ENCODE data around the gene VCX.
"Not testable (repeated sequence)": the region's sequence is repeated elsewhere in the genome, so short reads cannot be mapped to it uniquely, and the experiment has no call there.

Gene VCX

DNA sequence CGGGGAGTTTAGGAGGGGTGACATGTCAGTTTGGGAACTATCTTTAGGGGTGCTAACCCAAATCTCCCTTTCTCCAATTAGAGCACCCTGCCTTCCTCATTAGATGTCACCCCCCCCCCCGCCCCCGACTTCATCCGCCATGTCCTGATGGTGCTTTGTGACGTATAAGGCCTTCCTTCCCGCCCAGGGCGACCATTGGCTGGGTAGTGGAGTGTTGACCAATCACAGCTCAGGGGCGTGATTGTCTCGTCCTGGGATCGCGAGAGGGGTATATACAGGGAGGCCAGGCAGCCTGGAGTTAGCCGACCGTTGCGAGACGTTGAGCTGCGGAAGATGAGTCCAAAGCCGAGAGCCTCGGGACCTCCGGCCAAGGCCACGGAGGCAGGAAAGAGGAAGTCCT is at the start of gene VCX:
TSS of gene VCX (plus strand) at position 301 of the 400 bp plus-strand sequence. CDS start at position 334, 33 bp downstream.
- not testable (repeated sequence) for DNase-seq (ENCODE audit: low read depth in 2 of 3, low spot score in 2 of 3)

GRCh38 chrX:7798327-7798726 is 44.6 kb upstream of the VCX start:
- DNase-seq (ENCODE audit: low read depth in 2 of 3, low spot score in 2 of 3), result no peak

- no peak for DNase-seq (ENCODE audit: low read depth in 2 of 3, low spot score in 2 of 3)
Observed at GRCh38 chrX:7801711-7802110, 41.3 kb upstream of the VCX start.

DNA sequence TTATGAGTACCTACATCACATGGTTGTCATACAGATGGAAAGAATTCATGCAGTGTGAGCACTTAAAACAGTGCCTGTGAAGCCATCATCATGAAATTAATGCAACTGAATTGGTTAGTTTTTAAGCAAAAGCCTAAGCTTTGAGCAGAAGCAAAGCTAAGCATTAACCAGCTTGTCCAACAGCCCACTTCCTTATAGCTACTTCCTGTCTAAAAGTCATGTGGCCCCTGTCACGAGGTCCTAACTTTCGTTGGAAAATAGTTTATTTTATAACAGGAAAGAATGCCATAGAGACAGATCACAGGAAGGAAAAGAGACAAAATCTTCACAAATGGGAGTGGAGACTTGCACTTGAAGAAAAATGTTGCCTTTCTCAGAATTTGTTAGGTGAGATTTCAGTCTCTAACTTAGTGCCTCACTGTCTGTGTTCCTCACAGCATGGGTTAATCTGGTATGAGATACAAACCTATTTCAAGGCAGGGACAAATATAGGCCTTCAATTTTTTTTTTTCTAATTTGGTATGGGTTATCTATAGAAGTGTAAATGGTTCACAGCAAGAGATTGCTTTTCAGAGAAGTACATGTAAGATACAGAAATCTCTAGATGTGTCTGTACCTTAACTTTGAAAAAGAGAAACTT is 27.7 kb upstream of the VCX start:
- no peak for DNase-seq (ENCODE audit: low read depth in 2 of 3, low spot score in 2 of 3)

- no peak for DNase-seq (ENCODE audit: low read depth in 2 of 3, low spot score in 2 of 3)
Observed at GRCh38 chrX:7828594-7828993, 14.4 kb upstream of the VCX start.

DNA sequence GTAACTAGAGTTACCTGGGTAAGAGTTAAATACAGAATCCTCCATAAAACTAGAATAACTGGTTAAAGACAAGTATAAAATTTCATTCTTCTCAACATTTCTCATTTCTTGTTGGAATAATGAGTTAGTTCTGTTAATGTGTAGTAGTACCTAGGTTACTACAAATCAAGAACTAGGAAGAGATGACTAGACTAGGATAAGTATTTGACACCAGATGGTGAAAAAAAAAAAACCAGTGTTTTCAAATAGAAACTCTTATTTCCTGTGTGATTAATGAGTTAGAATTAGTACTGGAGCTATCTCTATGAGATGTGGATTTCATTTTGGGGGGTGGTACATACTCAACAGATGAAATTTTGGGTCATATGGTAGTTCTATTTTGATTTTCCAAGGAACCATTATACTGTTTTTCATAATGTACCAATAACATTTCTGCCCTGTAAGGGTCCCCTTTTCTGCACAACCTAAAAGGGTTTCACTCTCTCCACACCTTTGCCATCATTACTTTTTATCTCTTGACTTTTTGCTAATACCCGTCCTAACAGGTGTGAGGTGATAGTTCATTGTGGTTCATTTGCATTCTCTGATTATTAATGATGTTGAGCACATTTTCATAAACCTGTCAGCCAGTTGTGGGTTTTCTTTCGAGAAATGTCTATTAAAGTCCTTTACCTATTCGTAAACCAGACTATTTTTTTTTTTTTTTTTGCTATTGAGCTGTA is 1.7 kb upstream of the VCX start:
- no peak for DNase-seq (ENCODE audit: low read depth in 2 of 3, low spot score in 2 of 3)

GRCh38 chrX:7852166-7852565 is 9.2 kb downstream of the VCX start:
- DNase-seq (ENCODE audit: low read depth in 2 of 3, low spot score in 2 of 3), result no peak

- DNase-seq (ENCODE audit: low read depth in 2 of 3, low spot score in 2 of 3), result no peak
Observed at GRCh38 chrX:7872042-7872441, 29.1 kb downstream of the VCX start.

GRCh38 chrX:7876957-7877356 is 34.0 kb downstream of the VCX start:
- no peak for DNase-seq (ENCODE audit: low read depth in 2 of 3, low spot score in 2 of 3)

GRCh38 chrX:7889135-7889534 is 46.2 kb downstream of the VCX start:
- no peak for DNase-seq (ENCODE audit: low read depth in 2 of 3, low spot score in 2 of 3)

DNA sequence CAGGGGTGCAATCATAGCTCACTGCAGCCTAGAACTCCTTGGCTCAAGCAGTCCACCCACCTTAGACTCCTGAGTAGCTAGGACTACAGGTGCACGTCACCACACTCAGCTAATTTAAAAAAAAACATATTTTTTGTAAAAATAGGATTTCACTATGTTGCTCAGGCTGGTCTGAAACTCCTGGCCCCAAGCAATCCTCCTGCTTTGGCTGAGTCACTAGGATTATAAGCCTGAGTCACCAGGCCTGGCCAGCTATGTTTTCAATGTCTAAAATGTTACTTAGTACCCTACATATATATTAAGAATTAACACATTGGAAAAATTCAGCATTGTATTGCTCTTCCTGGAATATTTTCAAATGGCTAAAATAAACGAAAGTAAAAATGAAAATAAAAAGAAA is 46.7 kb downstream of the VCX start:
- no peak for DNase-seq (ENCODE audit: low read depth in 2 of 3, low spot score in 2 of 3)

DNA sequence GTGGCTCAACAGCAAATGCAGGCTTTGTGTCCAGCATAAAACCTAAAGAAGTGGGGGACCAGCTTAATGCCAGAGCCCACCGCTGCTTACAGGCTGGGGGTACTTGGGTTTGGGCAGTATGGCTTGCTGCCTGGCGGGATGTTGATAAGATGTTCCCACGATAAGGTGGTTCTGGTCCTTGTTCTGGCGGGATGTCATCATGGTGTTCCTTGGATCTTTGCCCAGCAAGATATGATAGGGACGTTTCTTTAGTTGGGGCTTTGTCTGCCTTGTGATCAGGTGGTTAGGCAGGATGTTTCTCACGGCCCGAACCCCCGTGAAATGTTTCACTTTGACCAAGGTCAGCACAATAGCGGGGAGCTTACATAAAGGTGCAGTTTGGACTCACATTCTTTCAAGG is 49.0 kb downstream of the VCX start:
- DNase-seq (ENCODE audit: low read depth in 2 of 3, low spot score in 2 of 3), result no peak
